Stimulated activated memory B cell treated with anti-CD40 and anti-IgM and Interleukin-4, amounts not matched to agents 10 μg/mL and 1 μg/mL and 100 μg/mL, for 72 hours (primary cell): Measurements from ENCODE around the gene SLC38A10.

ENCODE experiments used
- ATAC-seq: fragments of 150-1000 bp; cut with Tn5 transposase; 2 replicates; pipeline ENCODE4 v1.10.0; 2021
- H3K27ac Mint-ChIP-seq: one replicate; pipeline ENCODE4 v1.8.0; 2022; ENCODE audit warnings: mild to moderate bottlenecking, mixed read lengths
- H3K27me3 Mint-ChIP-seq: one replicate; pipeline ENCODE4 v1.8.0; 2022; ENCODE audit warnings: mixed read lengths
- H3K36me3 Mint-ChIP-seq: one replicate; pipeline ENCODE4 v1.8.0; 2022; ENCODE audit warnings: mixed read lengths
- H3K4me1 Mint-ChIP-seq: one replicate; pipeline ENCODE4 v1.8.0; 2022; ENCODE audit warnings: mixed read lengths
- H3K4me3 Mint-ChIP-seq: one replicate; pipeline ENCODE4 v1.8.0; 2022; ENCODE audit warnings: mild to moderate bottlenecking, moderate library complexity, mixed read lengths
- H3K9me3 Mint-ChIP-seq: one replicate; pipeline ENCODE4 v1.8.0; 2022; ENCODE audit warnings: mixed read lengths

The SLC38A10 gene

GRCh38 chr17:81221842-81222619, 73.1 kb downstream of the SLC38A10 start:
- Mint-ChIP-seq H3K9me3 (no peaks in the 10 kb centered on the region), H3K36me3 (peaks cover 19% of the 10 kb centered on the region), H3K27ac (no peak overlapping the region)

DNA sequence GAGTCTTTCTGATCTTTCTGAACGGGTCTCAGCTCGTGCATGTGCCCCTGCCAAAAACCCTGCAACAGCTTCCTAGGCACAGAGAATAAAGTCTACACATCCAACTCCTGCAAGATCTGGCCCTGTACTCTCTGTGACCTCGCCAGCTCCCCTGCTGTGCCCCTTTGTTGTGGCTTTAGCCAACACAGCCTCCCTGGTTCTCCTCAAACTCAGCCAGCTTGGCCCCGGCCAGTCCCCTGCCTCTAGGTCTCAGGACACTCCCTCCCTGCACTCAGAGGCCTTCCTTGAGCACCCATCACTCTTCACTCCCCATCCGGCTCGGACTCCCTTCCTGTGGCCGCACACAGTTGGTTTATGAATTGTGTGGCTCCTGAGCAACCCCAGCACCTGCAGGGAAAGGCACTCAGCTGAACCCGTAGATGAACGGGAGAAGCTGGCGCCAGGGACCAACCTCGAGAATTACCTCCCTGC, 73.7 kb downstream of the SLC38A10 start:
- Mint-ChIP-seq H3K27me3 (no peaks in the 10 kb centered on the region), H3K36me3 (peaks cover 25% of the 10 kb centered on the region), H3K4me3 (peak overlapping the region; percentile 89), H3K9me3 (no peaks in the 10 kb centered on the region), H3K4me1 (peaks cover 27% of the 10 kb centered on the region), H3K27ac (no peak overlapping the region)
- ATAC-seq, result no peak

More at GRCh38 chr17:81221842-81222619, 73.1 kb downstream of the SLC38A10 start:
- Mint-ChIP-seq H3K4me3 (peak overlapping the region; percentile 89), H3K4me1 (peaks cover 23% of the 10 kb centered on the region), H3K27me3 (no peaks in the 10 kb centered on the region)
- no peak for ATAC-seq

DNA sequence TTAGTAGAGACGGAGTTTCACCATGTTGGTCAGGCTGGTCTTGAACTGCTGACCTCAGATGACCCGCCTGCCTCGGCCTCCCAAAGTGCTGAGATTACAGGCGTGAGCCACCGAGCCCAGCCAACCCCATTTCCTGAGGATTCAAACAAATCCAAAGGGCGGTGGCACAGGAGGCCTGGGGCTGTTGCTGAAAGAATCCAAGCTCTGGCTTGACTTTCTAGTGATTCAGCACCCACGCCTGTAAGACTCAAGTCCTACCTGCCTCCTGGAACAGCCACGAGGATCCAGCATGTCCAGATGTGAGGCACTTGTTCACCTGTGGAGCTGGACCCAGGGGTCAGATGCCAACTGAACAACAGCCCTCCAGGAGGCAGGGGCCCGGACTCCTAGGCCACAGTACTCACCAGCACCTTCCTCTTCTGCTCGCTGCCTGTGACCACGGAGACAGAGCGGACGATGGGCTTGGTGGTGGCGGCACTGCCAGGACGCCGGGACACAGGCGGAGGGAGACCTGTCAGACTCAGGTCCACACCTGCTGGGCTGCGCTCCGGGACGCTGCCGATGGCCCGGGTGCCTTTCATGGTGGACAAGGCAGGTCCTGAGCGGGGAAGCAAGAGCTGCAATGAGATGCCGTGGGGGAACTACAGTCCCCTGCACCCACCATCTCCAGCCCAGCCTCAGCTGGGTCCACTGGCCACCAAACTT, 75.5 kb downstream of the SLC38A10 start:
- Mint-ChIP-seq H3K9me3 (no peaks in the 10 kb centered on the region), H3K4me1 (peaks cover 27% of the 10 kb centered on the region), H3K27ac (no peak overlapping the region), H3K4me3 (no peak overlapping the region), H3K27me3 (no peaks in the 10 kb centered on the region), H3K36me3 (peaks cover 25% of the 10 kb centered on the region)
- ATAC-seq, result no peak

DNA sequence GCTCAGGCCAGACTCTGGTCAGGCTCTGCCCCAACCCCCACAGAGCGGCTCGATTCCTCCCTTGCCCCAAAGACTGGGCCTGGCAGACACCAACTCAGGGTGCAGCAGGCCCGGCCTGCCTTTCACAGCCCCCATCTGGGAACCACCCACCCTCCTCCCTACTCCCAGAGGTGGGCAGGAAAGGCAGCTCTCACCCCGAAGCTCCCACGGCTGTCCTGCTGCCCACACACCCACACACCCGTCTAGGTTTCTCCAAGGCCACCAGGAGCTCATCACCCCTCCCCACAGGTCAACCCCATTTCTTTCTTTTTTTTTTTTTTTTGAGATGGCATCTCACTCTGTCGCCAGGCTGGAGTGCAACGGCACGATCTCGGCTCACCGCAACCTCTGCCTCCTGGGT, 76.1 kb downstream of the SLC38A10 start:
- ATAC-seq, result no peak
- Mint-ChIP-seq H3K27ac (no peak overlapping the region), H3K36me3 (peaks cover 25% of the 10 kb centered on the region), H3K4me3 (no peak overlapping the region), H3K27me3 (no peaks in the 10 kb centered on the region), H3K9me3 (no peaks in the 10 kb centered on the region), H3K4me1 (peaks cover 26% of the 10 kb centered on the region)

GRCh38 chr17:81218459-81218858, 76.6 kb downstream of the SLC38A10 start:
- Mint-ChIP-seq H3K36me3 (peaks cover 25% of the 10 kb centered on the region), H3K4me1 (peaks cover 21% of the 10 kb centered on the region), H3K27ac (no peak overlapping the region), H3K9me3 (no peaks in the 10 kb centered on the region), H3K4me3 (no peak overlapping the region), H3K27me3 (no peaks in the 10 kb centered on the region)
- ATAC-seq, result no peak

GRCh38 chr17:81217491-81217890, 77.6 kb downstream of the SLC38A10 start:
- H3K27ac Mint-ChIP-seq, result no peak overlapping the region
- peaks cover 23% of the 10 kb centered on the region for H3K4me1 Mint-ChIP-seq
- ATAC-seq, result no peak
- no peak overlapping the region for H3K4me3 Mint-ChIP-seq
- H3K36me3 Mint-ChIP-seq, result peaks cover 25% of the 10 kb centered on the region
- no peaks in the 10 kb centered on the region for H3K9me3 Mint-ChIP-seq
- no peaks in the 10 kb centered on the region for H3K27me3 Mint-ChIP-seq

DNA sequence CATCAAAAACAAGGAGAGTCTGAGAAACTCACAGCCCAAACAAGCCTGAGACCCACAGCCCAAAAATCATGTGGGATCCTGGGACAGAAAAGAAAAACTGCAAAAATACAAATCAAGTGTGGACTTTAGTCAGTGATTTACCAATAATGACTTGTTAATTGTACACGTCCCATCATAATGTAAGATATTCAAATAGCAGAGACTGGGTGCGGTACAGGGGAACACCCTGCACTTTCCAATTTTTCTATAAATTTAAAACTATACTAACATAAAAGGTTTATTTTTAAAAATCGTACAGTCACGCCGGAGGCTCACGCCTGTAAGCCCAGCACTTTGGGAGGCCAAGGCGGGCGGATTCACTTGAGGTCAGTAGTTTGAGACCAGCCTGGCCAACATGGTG, 81.1 kb downstream of the SLC38A10 start:
- H3K4me1 Mint-ChIP-seq, result peaks cover 25% of the 10 kb centered on the region

DNA sequence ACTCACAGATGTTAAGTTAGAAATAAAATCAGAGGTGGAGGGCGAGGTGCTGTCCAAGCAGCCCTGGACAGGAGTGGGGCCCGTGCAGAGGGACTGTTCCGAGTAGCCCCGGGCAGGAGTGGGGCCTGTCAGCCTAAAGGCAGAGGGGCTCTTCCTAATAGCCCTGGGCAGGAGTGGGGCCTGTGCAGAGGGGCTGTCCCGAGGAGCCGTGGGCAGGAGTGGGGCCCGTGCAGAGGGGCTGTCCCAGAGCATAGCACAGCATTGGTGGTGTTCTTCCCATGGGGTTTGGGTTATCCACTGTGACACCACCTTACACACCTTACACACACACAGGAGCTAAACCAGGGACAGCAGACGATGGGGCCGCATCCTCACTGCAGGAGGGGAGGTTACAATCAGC, 82.7 kb downstream of the SLC38A10 start:
- H3K4me1 Mint-ChIP-seq, result peaks cover 31% of the 10 kb centered on the region
- peaks cover 9% of the 10 kb centered on the region for H3K36me3 Mint-ChIP-seq
- ATAC-seq, result peak; percentile 49
- no peaks in the 10 kb centered on the region for H3K27me3 Mint-ChIP-seq
- H3K27ac Mint-ChIP-seq, result no peak overlapping the region
- no peaks in the 10 kb centered on the region for H3K9me3 Mint-ChIP-seq
- H3K4me3 Mint-ChIP-seq, result no peak overlapping the region

More for the DNA sequence above, 81.1 kb downstream of the SLC38A10 start:
- Mint-ChIP-seq H3K36me3 (peaks cover 14% of the 10 kb centered on the region), H3K27ac (no peak overlapping the region), H3K27me3 (no peaks in the 10 kb centered on the region), H3K9me3 (no peaks in the 10 kb centered on the region), H3K4me3 (no peak overlapping the region)
- no peak for ATAC-seq

DNA sequence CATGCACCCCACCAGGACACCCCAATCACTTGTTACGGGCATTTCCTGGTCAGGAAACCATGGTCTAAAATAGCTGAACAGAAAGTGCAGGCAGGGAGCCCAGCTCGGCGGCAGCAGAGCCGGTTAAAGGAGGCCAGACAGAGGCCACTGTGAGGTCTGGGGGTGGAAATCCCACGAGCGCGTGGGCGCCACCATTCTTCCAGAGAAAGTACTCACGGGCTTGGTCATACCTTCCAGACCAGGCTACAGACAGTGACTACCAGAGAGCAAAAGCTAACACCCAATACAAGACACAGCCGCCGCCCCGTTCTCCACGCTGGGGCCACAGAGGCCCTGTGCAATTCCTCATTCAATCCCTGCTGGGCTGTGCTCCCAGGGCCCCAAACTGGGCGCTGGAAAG, 84.2 kb downstream of the SLC38A10 start:
- Mint-ChIP-seq H3K4me1 (peaks cover 26% of the 10 kb centered on the region), H3K36me3 (peaks cover 8% of the 10 kb centered on the region), H3K4me3 (no peak overlapping the region), H3K27me3 (no peaks in the 10 kb centered on the region), H3K9me3 (no peaks in the 10 kb centered on the region), H3K27ac (peak overlapping the region; percentile 17)
- ATAC-seq, result no peak

- no peak overlapping the region for H3K4me3 Mint-ChIP-seq
- no peak for ATAC-seq
- H3K27ac Mint-ChIP-seq, result peak overlapping the region; percentile 17
Observed at GRCh38 chr17:81210466-81210865, 84.6 kb downstream of the SLC38A10 start.

GRCh38 chr17:81209141-81209540, 86.0 kb downstream of the SLC38A10 start:
- no peak overlapping the region for H3K27ac Mint-ChIP-seq
- no peak for ATAC-seq

More at GRCh38 chr17:81210466-81210865, 84.6 kb downstream of the SLC38A10 start:
- H3K4me1 Mint-ChIP-seq, result peaks cover 26% of the 10 kb centered on the region
- no peaks in the 10 kb centered on the region for H3K27me3 Mint-ChIP-seq
- no peaks in the 10 kb centered on the region for H3K9me3 Mint-ChIP-seq
- H3K36me3 Mint-ChIP-seq, result peaks cover 10% of the 10 kb centered on the region

GRCh38 chr17:81208651-81209050, 86.5 kb downstream of the SLC38A10 start:
- Mint-ChIP-seq H3K4me3 (no peak overlapping the region), H3K9me3 (no peaks in the 10 kb centered on the region), H3K36me3 (peaks cover 18% of the 10 kb centered on the region), H3K27ac (no peak overlapping the region), H3K4me1 (peaks cover 26% of the 10 kb centered on the region), H3K27me3 (no peaks in the 10 kb centered on the region)
- ATAC-seq, result no peak

More at GRCh38 chr17:81209141-81209540, 86.0 kb downstream of the SLC38A10 start:
- Mint-ChIP-seq H3K36me3 (peaks cover 18% of the 10 kb centered on the region), H3K4me3 (no peak overlapping the region), H3K9me3 (no peaks in the 10 kb centered on the region), H3K4me1 (peaks cover 26% of the 10 kb centered on the region), H3K27me3 (no peaks in the 10 kb centered on the region)

- H3K27ac Mint-ChIP-seq, result peak overlapping the region; percentile 3
Observed at GRCh38 chr17:81207610-81208581, 87.2 kb downstream of the SLC38A10 start.

DNA sequence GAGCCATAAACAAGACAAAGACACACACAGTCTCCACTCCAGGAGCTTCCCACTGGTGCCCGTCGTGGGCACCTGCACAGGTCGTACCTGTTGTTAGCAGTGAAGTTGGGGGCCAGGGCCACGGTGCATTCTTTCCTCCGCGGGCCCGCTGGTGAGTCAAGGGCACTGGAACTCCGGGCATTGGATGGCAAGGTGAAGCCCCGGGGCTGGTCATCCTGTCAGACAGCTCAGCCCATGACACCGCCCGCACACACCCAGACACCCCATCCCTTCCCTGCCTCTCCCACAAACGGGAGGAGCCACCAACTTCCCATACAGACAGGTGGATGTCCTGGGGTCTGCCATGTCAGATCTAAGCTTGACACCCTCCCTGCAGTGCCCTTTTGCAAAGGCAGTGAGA, 88.5 kb downstream of the SLC38A10 start:
- no peak for ATAC-seq
- H3K9me3 Mint-ChIP-seq, result no peaks in the 10 kb centered on the region
- H3K27ac Mint-ChIP-seq, result no peak overlapping the region
- H3K4me1 Mint-ChIP-seq, result peaks cover 16% of the 10 kb centered on the region
- no peak overlapping the region for H3K4me3 Mint-ChIP-seq
- H3K27me3 Mint-ChIP-seq, result no peaks in the 10 kb centered on the region
- peaks cover 33% of the 10 kb centered on the region for H3K36me3 Mint-ChIP-seq

More at GRCh38 chr17:81207610-81208581, 87.2 kb downstream of the SLC38A10 start:
- H3K36me3 Mint-ChIP-seq, result peaks cover 23% of the 10 kb centered on the region
- H3K4me1 Mint-ChIP-seq, result peaks cover 25% of the 10 kb centered on the region
- H3K4me3 Mint-ChIP-seq, result no peak overlapping the region
- no peaks in the 10 kb centered on the region for H3K27me3 Mint-ChIP-seq
- peak; percentile 61 for ATAC-seq
- H3K9me3 Mint-ChIP-seq, result no peaks in the 10 kb centered on the region

GRCh38 chr17:81206166-81206565, 88.9 kb downstream of the SLC38A10 start:
- Mint-ChIP-seq H3K27me3 (no peaks in the 10 kb centered on the region), H3K36me3 (peaks cover 33% of the 10 kb centered on the region), H3K9me3 (no peaks in the 10 kb centered on the region), H3K27ac (no peak overlapping the region), H3K4me3 (no peak overlapping the region), H3K4me1 (peaks cover 14% of the 10 kb centered on the region)
- ATAC-seq, result no peak
